T follicular helper cell (primary cell): ENCODE data around the gene HAAO.

ENCODE experiments used
- DNase-seq: peaks from one replicate; pipeline ENCODE4 v3.0.0-alpha.2; 2020; ENCODE audit warnings: low read depth

The HAAO gene

GRCh38 chr2:42813763-42814162 lies 21.4 kb upstream of the HAAO start:
- DNase-seq, result no peak

GRCh38 chr2:42812899-42813479 lies 20.6 kb upstream of the HAAO start:
- DNase-seq, result no peak

GRCh38 chr2:42810971-42811811 lies 18.8 kb upstream of the HAAO start:
- DNase-seq, result peak; percentile 22

GRCh38 chr2:42810121-42810970 lies 18.0 kb upstream of the HAAO start:
- peak; percentile 89 for DNase-seq

- peak; percentile 45 for DNase-seq
These were observed 17.4 kb upstream of the HAAO start for GRCh38 chr2:42809819-42810120.

DNA sequence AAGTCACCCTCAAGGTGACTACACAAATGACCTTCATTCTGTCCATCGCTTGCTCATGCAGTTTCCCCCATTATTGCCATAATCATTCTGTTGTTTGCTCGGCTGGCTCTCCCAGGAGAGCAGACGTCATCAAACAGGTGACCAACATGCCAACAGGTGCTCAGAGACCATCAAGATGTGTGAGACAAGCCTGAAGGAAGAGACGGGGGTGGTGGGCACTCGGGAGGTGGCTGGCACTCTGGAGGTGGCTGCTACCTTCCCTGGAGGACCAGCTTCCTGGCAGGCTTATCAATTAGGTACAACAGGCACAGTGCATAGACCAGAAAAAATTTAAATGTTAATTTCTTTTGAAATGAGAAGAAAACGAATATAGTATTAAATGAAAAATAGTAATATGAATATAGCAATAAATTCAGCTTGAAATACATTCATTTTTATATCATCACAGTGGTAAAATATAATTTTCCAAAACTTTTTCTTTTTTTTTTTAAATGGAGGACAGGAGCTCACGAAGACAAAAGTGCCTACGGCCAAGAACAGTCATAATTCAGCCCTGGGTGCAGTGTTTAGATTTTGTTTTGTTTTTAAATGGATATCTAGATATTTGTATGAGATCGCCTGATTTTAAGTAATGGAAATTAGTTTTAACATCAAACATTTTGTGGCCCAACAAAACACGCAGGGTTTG lies 16.9 kb upstream of the HAAO start:
- DNase-seq, result no peak

DNA sequence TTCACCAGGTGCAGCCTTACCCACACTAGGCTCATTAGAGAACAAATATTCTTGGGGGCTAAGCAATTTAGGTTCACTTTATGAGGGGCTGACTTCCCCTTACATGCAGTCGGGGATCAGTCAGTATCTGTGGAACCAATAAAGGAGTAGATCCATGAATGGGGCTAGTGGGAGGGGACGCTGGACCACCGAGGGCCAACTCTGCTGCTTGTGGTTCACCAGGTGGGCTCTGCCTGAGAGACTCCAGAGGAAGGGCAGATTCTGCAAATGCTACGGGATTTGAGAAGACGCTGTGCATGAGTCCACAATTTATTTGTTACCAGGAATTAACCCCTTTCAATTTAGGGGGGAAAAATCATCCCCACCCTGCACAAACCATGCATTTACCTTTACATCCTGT lies 15.9 kb upstream of the HAAO start:
- no peak for DNase-seq

DNA sequence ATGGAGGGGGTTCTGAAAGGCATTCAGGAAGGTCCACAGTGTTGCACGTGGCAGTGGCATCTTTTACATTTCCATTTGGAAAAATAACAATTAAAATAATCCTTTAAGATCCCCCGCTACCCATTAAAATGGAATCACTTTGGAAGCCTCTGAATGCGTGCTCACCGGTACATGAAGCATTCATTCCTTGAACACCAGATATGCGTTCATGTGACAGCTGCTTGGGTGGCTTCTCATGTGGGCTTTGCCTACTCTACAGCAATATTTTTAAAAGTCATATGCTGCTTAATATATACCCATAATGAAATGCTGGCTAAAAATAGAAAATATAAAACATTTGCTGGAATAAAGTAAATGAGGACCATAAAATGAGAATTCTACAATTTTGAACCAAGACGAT lies 14.4 kb upstream of the HAAO start:
- DNase-seq, result no peak

DNA sequence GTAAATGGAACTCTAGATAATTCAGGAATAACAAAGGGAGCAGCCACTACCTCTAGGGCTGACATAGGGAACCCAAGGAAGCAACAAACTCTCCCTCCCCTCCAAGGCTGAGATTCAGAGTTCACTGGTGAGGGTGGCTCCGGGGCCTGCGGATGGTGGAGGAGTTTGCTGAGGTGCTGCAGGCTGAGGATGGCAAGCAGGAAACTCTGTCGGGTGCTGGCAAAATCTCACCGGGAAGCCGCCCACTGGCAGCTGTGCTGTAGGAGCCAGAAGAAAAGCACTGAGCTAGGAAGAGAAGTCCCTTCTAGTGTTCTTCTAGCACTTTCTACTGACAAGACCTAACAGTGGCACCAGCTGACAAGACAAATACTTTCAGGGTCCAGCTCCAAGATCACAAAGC lies 12.5 kb upstream of the HAAO start:
- no peak for DNase-seq

- DNase-seq, result no peak
These were observed 12.0 kb upstream of the HAAO start for GRCh38 chr2:42804338-42804737.

DNA sequence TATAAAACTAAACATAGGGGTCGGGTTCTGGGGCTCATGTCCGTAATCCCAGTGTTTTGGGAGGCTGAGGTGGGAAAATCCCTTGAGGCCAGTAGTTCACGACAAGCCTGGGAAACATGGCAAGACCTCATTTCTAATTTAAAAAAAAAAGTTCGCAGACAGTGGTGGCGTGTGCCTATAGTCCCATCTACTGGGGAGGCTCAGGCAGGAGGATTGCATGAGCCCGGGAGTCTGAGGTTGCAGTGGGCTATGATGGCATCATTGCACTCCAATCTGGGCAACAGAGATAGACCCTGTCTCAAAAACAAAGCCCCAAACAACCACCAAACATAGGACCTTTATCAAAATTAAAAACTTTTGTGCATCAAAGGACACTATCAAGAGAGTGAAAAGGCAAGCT lies 9.8 kb upstream of the HAAO start:
- DNase-seq, result no peak

DNA sequence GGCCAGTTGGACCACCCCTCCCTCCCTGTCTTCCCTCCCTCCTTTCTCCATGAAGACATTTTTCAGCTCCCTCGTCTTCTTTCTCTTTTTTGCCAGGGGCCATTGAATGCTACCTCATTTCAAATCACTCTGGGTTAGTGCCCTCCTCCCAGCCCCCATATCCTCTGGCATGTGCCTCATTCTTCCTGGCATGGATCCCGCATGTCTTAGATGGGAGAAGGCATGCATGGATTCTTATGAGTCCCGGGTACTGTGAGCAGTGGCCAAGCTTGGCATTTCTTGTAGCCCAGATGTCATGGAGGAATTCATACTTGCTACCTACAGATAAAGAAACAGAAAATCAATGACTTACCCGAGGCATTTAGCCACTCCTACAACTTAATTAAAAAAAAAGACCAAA lies 9.0 kb upstream of the HAAO start:
- no peak for DNase-seq

DNA sequence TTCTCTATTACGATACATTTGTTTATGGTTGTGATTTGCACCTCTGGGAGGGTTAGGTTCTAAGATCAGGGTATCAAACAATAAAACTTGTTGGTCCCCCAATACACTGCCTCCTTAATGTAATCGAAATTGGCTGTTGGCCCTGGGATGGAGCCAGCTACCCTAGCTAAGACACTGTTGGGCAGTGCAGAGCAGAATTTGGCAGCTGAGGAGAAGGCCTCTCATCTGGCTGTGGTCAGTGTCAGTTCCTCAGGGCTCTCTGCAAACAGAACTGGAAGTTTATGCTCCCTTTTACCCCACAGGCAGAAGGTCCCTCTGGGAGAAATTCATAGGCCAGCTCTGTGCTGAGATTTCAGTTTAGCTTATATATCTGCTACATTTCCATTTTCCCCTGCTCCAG lies 8.6 kb upstream of the HAAO start:
- DNase-seq, result no peak

- DNase-seq, result no peak
These were observed 8.1 kb upstream of the HAAO start for GRCh38 chr2:42800461-42800962.

- DNase-seq, result no peak
These were observed 7.5 kb upstream of the HAAO start for GRCh38 chr2:42799881-42800280.

GRCh38 chr2:42797281-42797680 lies 4.9 kb upstream of the HAAO start:
- no peak for DNase-seq

- no peak for DNase-seq
These were observed 4.3 kb upstream of the HAAO start for GRCh38 chr2:42796427-42797248.

DNA sequence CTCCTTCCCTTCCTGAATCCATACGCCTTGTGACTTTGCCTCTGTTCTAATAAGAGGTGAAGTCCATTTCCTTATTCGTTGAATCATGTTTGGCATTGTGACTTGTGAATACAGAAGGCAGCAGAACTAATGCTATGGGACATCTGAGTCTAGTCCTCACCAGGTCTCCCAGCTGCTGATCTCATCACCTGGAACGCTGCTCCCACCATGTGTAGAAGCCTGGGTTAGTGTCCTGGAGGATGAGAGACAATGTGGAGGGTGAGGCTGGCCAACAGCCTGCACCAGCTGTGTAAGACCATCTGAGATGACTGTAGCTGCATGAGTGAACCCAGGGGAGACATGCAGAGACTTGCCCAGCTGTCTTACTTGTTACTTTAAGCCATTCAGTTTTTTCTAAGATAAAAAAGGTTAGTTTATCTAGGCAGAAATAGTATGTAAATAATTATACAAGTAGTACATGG lies 3.5 kb upstream of the HAAO start:
- no peak for DNase-seq

DNA sequence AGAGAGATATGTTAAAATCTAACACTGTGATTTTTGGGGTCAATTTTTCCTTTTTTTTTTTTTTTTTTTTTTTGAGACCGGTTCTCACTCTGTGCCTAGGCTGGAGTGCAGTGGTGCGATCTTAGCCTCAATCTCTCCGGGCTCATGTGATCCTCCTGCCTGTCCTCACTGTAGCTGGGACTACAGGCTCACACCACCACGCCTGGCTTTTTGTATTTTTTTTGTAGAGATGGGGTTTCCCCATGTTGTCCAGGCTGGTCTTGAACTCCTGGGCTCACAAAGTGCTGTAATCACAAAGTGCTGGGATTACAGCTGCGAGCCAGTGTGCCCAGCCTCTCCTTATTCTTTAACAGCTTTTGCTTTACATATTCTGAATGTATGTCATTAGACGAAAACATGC lies 2.9 kb upstream of the HAAO start:
- no peak for DNase-seq

DNA sequence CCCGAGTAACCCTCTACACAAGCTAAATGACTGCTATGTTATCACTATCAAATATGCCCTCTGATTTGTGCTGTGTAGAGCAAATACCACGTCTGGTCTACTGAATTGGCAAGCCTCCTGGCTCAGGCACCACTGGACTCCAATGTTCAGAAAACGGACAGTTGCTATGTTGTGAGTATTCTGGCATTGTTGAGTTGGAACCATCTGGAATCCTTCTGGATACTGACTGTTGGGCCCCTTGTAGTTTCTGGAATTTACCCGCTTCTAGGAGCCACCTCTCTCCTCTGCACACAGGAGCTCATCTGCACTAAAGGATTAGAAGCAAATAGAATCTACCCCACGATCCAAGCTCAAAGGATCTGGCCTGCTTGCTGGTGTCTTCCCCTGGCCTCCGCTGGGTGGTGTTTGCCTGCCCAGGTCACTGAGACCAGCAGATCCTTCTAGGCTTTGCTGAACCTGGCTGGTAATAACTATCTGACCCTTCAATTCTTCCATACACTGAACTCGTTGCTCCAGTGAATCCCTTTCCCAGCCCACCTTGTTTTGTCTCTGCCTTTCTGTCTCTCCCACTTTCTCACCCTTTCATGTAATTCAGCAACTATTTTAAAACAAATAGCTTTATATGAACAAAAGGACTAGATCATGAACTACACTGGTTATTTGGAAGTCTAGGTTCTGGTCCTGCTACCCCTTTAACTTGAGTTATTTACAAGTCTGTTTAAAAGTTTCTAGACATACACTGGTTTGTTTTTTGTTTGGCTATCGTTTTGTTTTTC lies 2.1 kb upstream of the HAAO start:
- DNase-seq, result no peak
